K562 (cell line): Measurements from ENCODE around the gene FMNL2. TPM values are rescaled to one million over a fixed set of nuclear protein-coding genes. Genes with fewer than 3 reads are reported as not detected.
A peak's percentile ranks its signal among the peaks of the same experiment; 100 is the strongest.

Experiments
- ATAC-seq: fragments of 200-7000 bp; cut with Tn5 transposase; 3 replicates; pipeline ENCODE4 v1.9.1; 2020; ENCODE audit warnings: moderate library complexity
- BruUV-seq: library from RNA; stranded (reverse); fragments of 400-500 nt; replicated peaks from 2 replicates; lab custom pipeline; 2021; lab: Mats Ljungman, UMichigan
- CTCF ChIA-PET: fragments of 300-600 bp; formaldehyde crosslinking; extraction: SDS; loops from one replicate; lab custom pipeline; 2021; ENCODE audit warnings: low intra/inter-chr PET ratio; lab: Yijun Ruan, JAX
- POLR2A ChIA-PET: fragments of 300-600, 350-650 bp; sonication (Branson Sonifier 250); formaldehyde crosslinking; extraction: SDS; loops from one replicate; lab custom pipeline; 2021; ENCODE audit warnings: antibody characterized with exemption, inconsistent platforms; lab: Yijun Ruan, JAX
- DNase-seq, 4 experiments: peaks; one replicate each; pipeline versions ENCODE4 v3.0.0 to v3.0.0-alpha.2; 2011 to 2018; ENCODE audit warnings: low spot score in 3 of 4, mixed read lengths in 3 of 4; ENCODE audit errors: extremely low read depth in 1 of 4
- FAIRE-seq: peaks from 2 replicates; lab custom pipeline; 2011; peaks lifted over from hg19 to GRCh38; lab: Jason Lieb, UNC
- H2AFZ ChIP-seq: 2 replicates; pipeline ENCODE4 v1.6.0; 2011; ENCODE audit warnings: low read depth, low read length, control low read depth, inconsistent platforms
- H3K27ac ChIP-seq: fragments of 200-600 bp; 3 replicates; pipeline ENCODE4 v1.8.0; 2011; ENCODE audit warnings: low read depth, mild to moderate bottlenecking, control low read depth, inconsistent platforms, low read length, moderate library complexity, mixed read lengths; ENCODE audit errors: extremely low read depth
- H3K27me3 ChIP-seq, 2 experiments: fragments of 300-600 bp in 1 of 2; 2 replicates in 1 of 2; 3 replicates in 1 of 2; pipeline versions ENCODE4 v1.6.0 to v1.8.0; 2011; ENCODE audit warnings: inconsistent platforms in 2 of 2, low read length in 2 of 2, mild to moderate bottlenecking in 1 of 2, mixed read lengths in 1 of 2, moderate library complexity in 1 of 2; ENCODE audit not compliant: control insufficient read depth in 2 of 2, insufficient read depth in 2 of 2
- H3K36me3 ChIP-seq: fragments of 300-600 bp; 3 replicates; pipeline ENCODE4 v1.8.0; 2011; ENCODE audit warnings: mild to moderate bottlenecking, low read length, inconsistent platforms; ENCODE audit not compliant: control insufficient read depth, insufficient read depth
- H3K4me1 ChIP-seq, 2 experiments: fragments of 200-600 bp in 1 of 2; replicated peaks in 1 of 2; 2 replicates in 1 of 2; 3 replicates in 1 of 2; pipeline versions ENCODE4 v1.5.1 to v1.8.0; 2011; ENCODE audit warnings: inconsistent platforms in 2 of 2, low read length in 2 of 2, mild to moderate bottlenecking in 1 of 2, mixed read lengths in 1 of 2, moderate library complexity in 1 of 2; ENCODE audit not compliant: control insufficient read depth in 2 of 2, insufficient read depth in 2 of 2
- H3K4me2 ChIP-seq: 2 replicates; pipeline ENCODE4 v1.6.1; 2011; ENCODE audit warnings: low read length, control low read depth, inconsistent platforms, mixed read lengths; ENCODE audit not compliant: insufficient read depth
- H3K4me3 ChIP-seq: fragments of 200-600 bp; sonication (generic), shearing (Covaris generic); 2 replicates; pipeline ENCODE4 v1.5.1; 2016; ENCODE audit warnings: control low read depth, inconsistent platforms
- H3K79me2 ChIP-seq: fragments of 200-600 bp; 3 replicates; pipeline ENCODE4 v1.8.0; 2011; ENCODE audit warnings: low read length, inconsistent platforms; ENCODE audit not compliant: control insufficient read depth, insufficient read depth
- H3K9ac ChIP-seq, 2 experiments: 2 replicates each; pipeline versions ENCODE4 v1.6.0 to v1.6.1; 2011; ENCODE audit warnings: low read depth in 2 of 2, low read length in 2 of 2, control low read depth in 1 of 2, inconsistent platforms in 1 of 2, mild to moderate bottlenecking in 1 of 2, mixed read lengths in 1 of 2; ENCODE audit not compliant: insufficient read depth in 1 of 2
- H3K9me1 ChIP-seq: one replicate; pipeline ENCODE4 v1.6.0; 2011; ENCODE audit warnings: inconsistent platforms, mild to moderate bottlenecking, low read length, moderate library complexity; ENCODE audit not compliant: control insufficient read depth, insufficient read depth
- H3K9me3 ChIP-seq: replicated peaks from 2 replicates; pipeline ENCODE4 v1.5.1; 2011; ENCODE audit warnings: low read depth, low read length, inconsistent platforms; ENCODE audit not compliant: control insufficient read depth, insufficient read depth
- H4K20me1 ChIP-seq: replicated peaks from 2 replicates; pipeline ENCODE4 v1.6.1; 2011; ENCODE audit warnings: low read length, inconsistent platforms, mixed read lengths; ENCODE audit not compliant: control insufficient read depth, insufficient read depth
- CBFA2T3 ChIP-seq: fragments of 450-650 bp; IDR thresholded peaks from 2 replicates; pipeline ENCODE4 v1.6.1; 2017
- NCOA1 ChIP-seq: fragments of 450-650 bp; IDR thresholded peaks from 2 replicates; pipeline ENCODE4 v1.6.1; 2016; ENCODE audit warnings: low read depth
- SRSF1 ChIP-seq: fragments of 200-400 bp; formaldehyde crosslinking; IDR thresholded peaks from 2 replicates; pipeline ENCODE4 v1.6.1; 2017; ENCODE audit warnings: mild to moderate bottlenecking, low read depth, low read length, moderate library complexity
- TAL1 ChIP-seq: fragments of 450-650 bp; IDR thresholded peaks from 2 replicates; pipeline ENCODE4 v1.6.1; 2016; ENCODE audit warnings: mild to moderate bottlenecking
- ZKSCAN1 ChIP-seq: fragments of 150-350 bp; IDR thresholded peaks from 2 replicates; pipeline ENCODE4 v1.6.1; 2016; ENCODE audit warnings: low read depth, low read length
- ZNF655 ChIP-seq: fragments of 250-450 bp; sonication (Bioruptor Pico); IDR thresholded peaks from 2 replicates; pipeline ENCODE4 v1.5.0; 2021
- WGBS: fragments of 100-300 bp; shearing (Covaris generic); methylation state at CpG from one replicate; pipeline ENCODE4 v1.1.6; 2016; ENCODE audit warnings: low coverage, mixed read lengths; ENCODE audit not compliant: insufficient coverage; ENCODE audit errors: missing lambda C conversion rate; 5-methylcytosine and 5-hydroxymethylcytosine counted together
- in situ Hi-C: fragments of 300-500 bp; cut with MboI; formaldehyde crosslinking; loops from 4 replicates; pipeline ENCODE4 v1.15.0; 2018; ENCODE audit warnings: inconsistent platforms, mixed read lengths
- intact Hi-C: fragments of 100-400 bp; cut with micrococcal nuclease; formaldehyde crosslinking; loops from 2 replicates; pipeline ENCODE4 v1.14.2; 2022
- polyA plus RNA-seq, 8 experiments: library from polyadenylated mRNA; depleted of rRNA in 4 of 8; stranded (reverse) in 5 of 8; unstranded in 3 of 8; fragments of >200 nt; fragmentation: Nextera tagmentation in 2 of 8; fragmentation: Illumina TruSeq in 1 of 8; extraction: Ambion mirVana in 2 of 8; extraction: Trizol in 1 of 8; gene quantifications; 2 replicates each; pipeline versions ENCODE4 v1.2.1 to v1.2.3, GENCODE V29; 2011 to 2014; ENCODE audit warnings: inconsistent platforms in 1 of 8, missing spikeins in 1 of 8
- total RNA-seq, 7 experiments: library from RNA; depleted of rRNA in 6 of 7; stranded (reverse); fragments of >200 nt in 6 of 7; fragmentation: Illumina TruSeq in 2 of 7; extraction: Trizol in 2 of 7; gene quantifications; 2 replicates each; pipeline versions ENCODE4 v1.2.1 to v1.2.3, GENCODE V29; 2011 to 2021; ENCODE audit warnings: low replicate concordance in 1 of 7

The FMNL2 gene
- total and polyA plus RNA-seq, 9 of the 15 experiments (the other 6 are each of a cell fraction or from before 2014, with no cell fraction given), result 0.15 to 0.49 (median 0.24) TPM; not detected in 1

GRCh38 chr2:152583512-152584229 lies 248.7 kb downstream of the FMNL2 start (continued):
- TF ChIP-seq CBFA2T3 (peak; percentile 84), NCOA1 (peak; percentile 40; the same call in 1 of the 2 replicates)
- TF ChIP-seq, all 486 proteins: peak for 60

GRCh38 chr2:152584301-152584700 lies 249.3 kb downstream of the FMNL2 start:
- ATAC-seq, result no peak
- Histone ChIP-seq H3K4me1 (peaks cover 5 to 15% of the 10 kb centered on the region in 2 experiments; a peak in 3 of 5 replicates), H3K9me1 (no peaks in the 10 kb centered on the region), H4K20me1 (no peaks in the 10 kb centered on the region), H3K27ac (peak overlapping the region; percentile 53; the same call in 1 of the 3 replicates), H3K27me3 (no peaks in the 10 kb centered on the region), H3K4me3 (no peak overlapping the region), H3K9ac (no peak overlapping the region), H2AFZ (peak overlapping the region; percentile 47), H3K9me3 (no peaks in the 10 kb centered on the region), H3K79me2 (no peaks in the 10 kb centered on the region), H3K4me2 (no peak overlapping the region), H3K36me3 (no peaks in the 10 kb centered on the region)
- in situ Hi-C loops, result no loop called here
- WGBS, result 75% methylated on average over 3 of the region's 3 CpGs
- CTCF ChIA-PET, result no interaction called here
- no peak for FAIRE-seq
- BruUV-seq, result no TSS peak
- no peak for DNase-seq
- intact Hi-C loops, result no loop called here
- POLR2A ChIA-PET, result no interaction called here
- TF ChIP-seq TAL1 (no peak), ZNF655 (CRISPR knock-in tag) (no peak), SRSF1 (no peak), ZKSCAN1 (no peak)
